Measurements from ENCODE around the gene PLIN1. TPM values are rescaled to one million over a fixed set of nuclear protein-coding genes. Genes with fewer than 3 reads are reported as not detected.

The PLIN1 gene
- total RNA-seq, 1 donor from 2014 or later: 0.06 TPM

DNA sequence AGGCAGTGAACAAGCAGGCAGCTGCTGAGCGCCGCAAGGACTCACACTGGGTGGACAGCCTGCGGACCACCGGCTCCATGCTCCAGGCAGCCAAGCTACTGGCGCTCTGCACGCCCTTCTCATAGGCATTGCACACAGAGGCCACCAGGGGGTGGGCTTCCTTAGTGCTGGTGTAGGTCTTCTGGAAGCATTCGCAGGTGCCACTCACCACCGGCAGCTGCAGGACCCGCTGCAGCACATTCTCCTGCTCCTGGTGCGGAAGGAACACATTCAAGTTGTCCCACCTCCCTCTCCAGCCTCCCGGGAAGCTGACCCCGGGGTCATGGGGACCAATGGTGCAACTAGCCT is 6.0 kb downstream of the PLIN1 start:
- no peak overlapping the region for H3K4me3 ChIP-seq (ENCODE audit: low read depth, low read length)
- no peak for DNase-seq (ENCODE audit: low read depth)

GRCh38 chr15:89672221-89673164 is 6.7 kb downstream of the PLIN1 start:
- TF ChIP-seq, protein P1, sequence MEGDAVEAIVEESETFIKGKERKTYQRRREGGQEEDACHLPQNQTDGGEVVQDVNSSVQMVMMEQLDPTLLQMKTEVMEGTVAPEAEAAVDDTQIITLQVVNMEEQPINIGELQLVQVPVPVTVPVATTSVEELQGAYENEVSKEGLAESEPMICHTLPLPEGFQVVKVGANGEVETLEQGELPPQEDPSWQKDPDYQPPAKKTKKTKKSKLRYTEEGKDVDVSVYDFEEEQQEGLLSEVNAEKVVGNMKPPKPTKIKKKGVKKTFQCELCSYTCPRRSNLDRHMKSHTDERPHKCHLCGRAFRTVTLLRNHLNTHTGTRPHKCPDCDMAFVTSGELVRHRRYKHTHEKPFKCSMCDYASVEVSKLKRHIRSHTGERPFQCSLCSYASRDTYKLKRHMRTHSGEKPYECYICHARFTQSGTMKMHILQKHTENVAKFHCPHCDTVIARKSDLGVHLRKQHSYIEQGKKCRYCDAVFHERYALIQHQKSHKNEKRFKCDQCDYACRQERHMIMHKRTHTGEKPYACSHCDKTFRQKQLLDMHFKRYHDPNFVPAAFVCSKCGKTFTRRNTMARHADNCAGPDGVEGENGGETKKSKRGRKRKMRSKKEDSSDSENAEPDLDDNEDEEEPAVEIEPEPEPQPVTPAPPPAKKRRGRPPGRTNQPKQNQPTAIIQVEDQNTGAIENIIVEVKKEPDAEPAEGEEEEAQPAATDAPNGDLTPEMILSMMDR (conservative IDR thresholded peaks at IDR 0.05; ENCODE audit: low read depth, low read length): no peak
- DNase-seq (ENCODE audit: low read depth): no peak
- no peak overlapping the region for H3K4me3 ChIP-seq (ENCODE audit: low read depth, low read length)

More for the DNA sequence above, 6.0 kb downstream of the PLIN1 start:
- TF ChIP-seq, protein P1 (conservative IDR thresholded peaks at IDR 0.05; ENCODE audit: low read depth, low read length): peak; percentile 46

- no peak for DNase-seq (ENCODE audit: low read depth)
- TF ChIP-seq, protein P1 (conservative IDR thresholded peaks at IDR 0.05; ENCODE audit: low read depth, low read length): no peak
- H3K4me3 ChIP-seq (ENCODE audit: low read depth, low read length): no peak overlapping the region
Measured at GRCh38 chr15:89671687-89672086, 7.5 kb downstream of the PLIN1 start.

GRCh38 chr15:89670971-89671560 is 8.1 kb downstream of the PLIN1 start:
- TF ChIP-seq, protein P1 (conservative IDR thresholded peaks at IDR 0.05; ENCODE audit: low read depth, low read length): no peak
- DNase-seq (ENCODE audit: low read depth): no peak
- H3K4me3 ChIP-seq (ENCODE audit: low read depth, low read length): no peak overlapping the region

GRCh38 chr15:89669941-89670340 is 9.2 kb downstream of the PLIN1 start:
- no peak for DNase-seq (ENCODE audit: low read depth)
- no peak overlapping the region for H3K4me3 ChIP-seq (ENCODE audit: low read depth, low read length)
- TF ChIP-seq, protein P1 (conservative IDR thresholded peaks at IDR 0.05; ENCODE audit: low read depth, low read length): no peak

DNA sequence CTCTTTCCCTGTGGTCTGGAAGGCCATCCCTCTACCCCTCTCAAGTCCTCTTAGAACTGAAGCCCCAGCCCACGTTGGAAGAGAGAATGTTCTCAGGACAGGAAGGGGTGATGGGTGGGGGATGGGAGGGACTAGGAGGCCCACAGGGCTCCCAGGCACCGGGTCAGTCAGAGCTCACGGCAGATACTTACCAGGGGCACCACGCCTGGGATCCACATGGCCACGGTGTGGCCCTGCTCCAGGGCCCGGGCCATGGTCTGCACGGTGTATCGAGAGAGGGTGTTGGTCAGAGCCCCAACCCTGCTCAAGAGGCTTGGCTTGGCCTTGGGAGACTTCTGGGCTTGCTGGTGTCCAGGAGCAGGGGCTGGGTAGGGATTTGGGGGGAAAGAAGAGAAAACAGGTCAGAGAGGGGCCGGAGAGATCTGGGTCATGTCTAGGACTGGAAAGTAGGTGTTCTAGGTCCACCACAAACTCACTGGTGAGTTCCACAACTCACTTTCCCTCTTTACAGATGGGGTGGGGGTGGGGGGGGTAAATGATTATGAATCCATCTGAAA is 9.8 kb downstream of the PLIN1 start:
- no peak overlapping the region for H3K4me3 ChIP-seq (ENCODE audit: low read depth, low read length)
- TF ChIP-seq, protein P1 (conservative IDR thresholded peaks at IDR 0.05; ENCODE audit: low read depth, low read length): no peak
- DNase-seq (ENCODE audit: low read depth): no peak
